Stimulated activated CD4-positive, alpha-beta T cell treated with anti-CD3 and anti-CD28 coated beads, Interleukin-15, amount 100 ng/mL, for 24 hours (primary cell): ENCODE data around the gene AUNIP.

Experiments used
- DNase-seq: peaks from one replicate; pipeline ENCODE4 v3.0.0-alpha.2; 2020

AUNIP gene

GRCh38 chr1:25888426-25888987 is 29.2 kb upstream of the AUNIP start:
- no peak for DNase-seq

- no peak for DNase-seq
These were observed 26.3 kb upstream of the AUNIP start for GRCh38 chr1:25885602-25886001.

GRCh38 chr1:25881266-25881665 is 22.0 kb upstream of the AUNIP start:
- no peak for DNase-seq

GRCh38 chr1:25880518-25880917 is 21.3 kb upstream of the AUNIP start:
- DNase-seq, result no peak

GRCh38 chr1:25879675-25880074 is 20.4 kb upstream of the AUNIP start:
- DNase-seq, result no peak

- DNase-seq, result no peak
These were observed 19.4 kb upstream of the AUNIP start for GRCh38 chr1:25878690-25879089.

GRCh38 chr1:25877155-25877554 is 17.9 kb upstream of the AUNIP start:
- no peak for DNase-seq

- no peak for DNase-seq
These were observed 17.4 kb upstream of the AUNIP start for GRCh38 chr1:25876693-25877077.

- peak; percentile 64 for DNase-seq
These were observed 16.8 kb upstream of the AUNIP start for GRCh38 chr1:25875856-25876692.

GRCh38 chr1:25875154-25875855 is 16.0 kb upstream of the AUNIP start, which contains the start of gene PAQR7:
Gene PAQR7 (minus strand): TSS chr1:25875708. CDS start chr1:25863839, 11,869 bp downstream.
- peak; percentile 80 for DNase-seq

- DNase-seq, result no peak
These were observed 15.4 kb upstream of the AUNIP start for GRCh38 chr1:25874635-25875153.

GRCh38 chr1:25874209-25874608 is 15.0 kb upstream of the AUNIP start:
- no peak for DNase-seq

GRCh38 chr1:25873120-25873519 is 13.9 kb upstream of the AUNIP start:
- DNase-seq, result no peak

GRCh38 chr1:25872713-25873112 is 13.5 kb upstream of the AUNIP start:
- DNase-seq, result no peak

GRCh38 chr1:25871704-25872494 is 12.6 kb upstream of the AUNIP start:
- no peak for DNase-seq

GRCh38 chr1:25871086-25871703 is 11.9 kb upstream of the AUNIP start:
- DNase-seq, result no peak

GRCh38 chr1:25870614-25871013 is 11.4 kb upstream of the AUNIP start:
- DNase-seq, result no peak

GRCh38 chr1:25869909-25870606 is 10.8 kb upstream of the AUNIP start:
- no peak for DNase-seq

GRCh38 chr1:25867210-25867991 is 8.1 kb upstream of the AUNIP start:
- DNase-seq, result no peak

- DNase-seq, result no peak
These were observed 7.0 kb upstream of the AUNIP start for GRCh38 chr1:25866288-25866687.

GRCh38 chr1:25864434-25864833 is 5.2 kb upstream of the AUNIP start:
- no peak for DNase-seq
